Islet of Langerhans (tissue), 1 donor: Measurements from ENCODE around the gene ITGB3.
"Not testable (repeated sequence)": the region's sequence is repeated elsewhere in the genome, so short reads cannot be mapped to it uniquely, and the experiment has no call there.

Source experiments
- FAIRE-seq: peaks from one replicate; lab custom pipeline; 2011; peaks lifted over from hg19 to GRCh38; lab: Jason Lieb, UNC

ITGB3 gene

DNA sequence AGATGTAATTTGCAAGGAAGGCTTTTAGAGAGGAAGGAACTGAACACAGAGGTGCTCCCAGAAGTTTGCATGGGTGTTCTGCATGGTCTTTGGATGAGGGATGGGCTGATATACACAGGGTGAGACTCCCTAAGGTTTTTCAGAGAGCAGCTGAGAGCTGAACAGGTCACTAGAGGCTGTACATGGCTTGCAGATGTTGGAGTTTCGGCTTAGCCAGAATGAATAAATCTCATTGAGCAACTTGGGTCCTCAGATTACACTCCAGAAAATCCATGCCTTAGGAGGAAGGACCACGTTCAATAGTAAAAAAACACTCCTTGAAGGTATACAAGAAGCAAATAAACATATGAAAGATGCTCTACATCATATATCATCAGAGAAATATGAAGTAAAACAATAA, 7.5 kb upstream of the ITGB3 start:
- no peak for FAIRE-seq

DNA sequence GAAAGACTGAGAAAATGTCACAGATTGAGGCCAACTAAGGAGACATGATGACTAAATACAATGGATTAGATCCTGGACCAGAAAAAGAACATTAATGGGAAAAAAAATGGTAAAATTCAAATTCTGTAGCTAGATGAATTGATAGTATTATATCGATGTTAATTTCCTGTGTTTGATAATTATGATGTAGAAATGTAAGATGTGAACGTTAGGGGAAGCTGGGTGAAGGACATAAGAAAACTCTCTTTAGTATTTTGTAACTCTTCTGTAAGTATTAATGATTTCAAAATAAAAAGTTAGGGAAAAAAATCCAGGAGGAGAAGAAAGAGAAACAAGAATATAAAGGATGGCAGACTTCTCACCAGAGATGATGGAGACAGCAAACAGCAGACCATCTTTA, 2.8 kb upstream of the ITGB3 start:
- FAIRE-seq: no peak

DNA sequence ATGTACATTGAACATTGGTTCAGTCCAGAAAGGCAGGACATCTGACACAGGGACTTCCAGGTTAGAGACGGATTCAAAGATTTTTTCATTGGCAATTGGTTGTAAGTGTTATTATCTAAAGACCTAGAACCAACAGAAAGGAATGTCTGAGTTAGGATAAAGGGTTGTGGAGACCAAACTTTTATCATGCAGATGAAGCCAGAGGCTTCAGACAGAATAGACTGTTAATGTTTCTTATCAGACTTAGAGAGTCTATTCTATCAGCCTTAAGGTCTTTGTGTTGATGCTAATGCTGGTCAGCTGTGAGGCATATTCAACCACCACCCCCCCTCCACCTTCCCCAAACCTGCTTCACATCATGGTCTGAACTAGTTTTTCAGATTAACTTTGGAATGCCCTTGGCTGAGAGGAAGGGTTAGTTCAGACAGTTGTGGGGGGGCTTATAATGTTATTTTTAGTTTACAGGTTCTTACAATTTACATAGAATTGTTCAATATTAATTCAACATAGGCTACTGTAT, 2.1 kb upstream of the ITGB3 start:
- FAIRE-seq: no peak

DNA sequence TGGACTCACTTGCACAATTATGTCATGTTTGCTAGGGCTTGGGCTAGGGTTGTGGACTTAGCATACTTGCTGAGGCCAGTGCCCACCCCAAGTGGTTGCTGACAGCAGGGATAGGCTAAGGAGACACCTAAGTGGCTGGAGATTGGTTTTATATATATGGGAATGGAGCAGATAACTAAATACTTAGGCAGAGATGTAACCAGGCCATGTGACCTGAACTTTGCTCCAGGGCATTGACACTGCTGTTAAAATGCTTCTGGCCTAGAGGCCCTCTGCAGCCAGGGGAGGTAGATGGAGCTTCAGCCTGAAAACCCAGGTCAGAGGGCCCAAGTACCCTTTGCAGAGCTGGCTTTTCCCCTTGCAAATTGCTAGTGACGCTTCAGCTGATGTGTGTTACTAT, 1.4 kb upstream of the ITGB3 start:
- no peak for FAIRE-seq

DNA sequence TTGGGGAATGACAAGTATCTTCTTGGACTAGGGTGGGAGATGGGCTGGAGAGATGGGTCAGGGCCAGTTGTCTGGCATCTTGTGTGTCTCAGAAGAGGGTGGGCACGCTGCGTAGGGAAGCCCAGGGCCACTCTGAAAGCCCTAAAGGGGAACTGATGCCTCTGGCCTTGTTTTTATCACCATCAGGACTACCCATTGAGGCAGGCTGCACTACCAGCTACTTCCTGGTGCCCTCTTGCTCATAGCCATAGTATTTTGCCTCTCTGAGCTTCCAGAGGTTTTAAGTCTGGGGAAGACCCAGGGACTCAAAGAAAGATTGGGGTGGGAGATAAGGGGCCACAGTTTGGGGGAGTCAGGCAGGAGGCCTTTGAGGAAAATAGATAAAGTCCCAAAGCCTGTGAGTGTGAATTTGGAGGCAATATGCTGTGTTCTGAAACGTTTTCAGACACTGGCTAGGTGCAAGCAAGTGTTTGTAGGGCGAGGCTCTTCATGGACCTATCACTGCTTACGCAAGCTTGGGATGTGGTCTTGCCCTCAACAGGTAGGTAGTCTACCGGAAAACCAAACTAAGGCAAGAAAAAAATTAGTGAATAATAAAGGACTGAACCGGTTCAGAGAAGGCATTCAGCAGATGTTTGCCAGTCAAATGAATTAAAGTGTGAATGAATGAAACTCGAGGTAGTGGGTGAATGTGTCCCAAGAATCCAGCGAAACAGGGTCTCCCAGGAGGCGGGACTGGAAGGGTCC, 688 bp upstream of the ITGB3 start:
- FAIRE-seq: no peak

DNA sequence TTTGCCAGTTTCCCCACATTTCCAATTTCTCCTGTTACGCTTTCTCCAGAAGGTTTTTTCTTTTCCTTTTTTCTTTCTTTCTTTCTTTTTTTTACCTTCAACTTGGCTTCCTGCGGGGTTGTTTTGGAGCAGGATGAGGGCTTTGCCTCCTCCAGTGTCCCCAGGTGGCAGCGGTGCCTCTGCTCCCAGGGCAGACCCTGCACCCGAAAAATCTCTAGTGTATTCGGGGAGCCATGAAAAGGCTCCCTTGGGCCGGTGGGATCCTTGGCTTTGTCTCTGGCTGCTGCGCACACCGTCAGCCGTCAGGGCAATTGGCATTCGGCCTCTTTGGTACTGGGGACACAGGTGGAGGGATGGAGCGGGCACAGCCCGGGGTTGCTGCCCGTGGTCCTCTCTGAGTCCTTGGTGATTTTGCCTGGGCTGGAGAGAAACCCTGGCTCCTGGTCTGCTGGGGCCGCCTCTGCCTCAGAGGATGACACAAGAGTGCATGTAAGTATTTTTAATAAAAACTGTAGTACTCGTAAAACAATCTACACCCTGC, 846 bp downstream of the ITGB3 start:
- FAIRE-seq: no peak

DNA sequence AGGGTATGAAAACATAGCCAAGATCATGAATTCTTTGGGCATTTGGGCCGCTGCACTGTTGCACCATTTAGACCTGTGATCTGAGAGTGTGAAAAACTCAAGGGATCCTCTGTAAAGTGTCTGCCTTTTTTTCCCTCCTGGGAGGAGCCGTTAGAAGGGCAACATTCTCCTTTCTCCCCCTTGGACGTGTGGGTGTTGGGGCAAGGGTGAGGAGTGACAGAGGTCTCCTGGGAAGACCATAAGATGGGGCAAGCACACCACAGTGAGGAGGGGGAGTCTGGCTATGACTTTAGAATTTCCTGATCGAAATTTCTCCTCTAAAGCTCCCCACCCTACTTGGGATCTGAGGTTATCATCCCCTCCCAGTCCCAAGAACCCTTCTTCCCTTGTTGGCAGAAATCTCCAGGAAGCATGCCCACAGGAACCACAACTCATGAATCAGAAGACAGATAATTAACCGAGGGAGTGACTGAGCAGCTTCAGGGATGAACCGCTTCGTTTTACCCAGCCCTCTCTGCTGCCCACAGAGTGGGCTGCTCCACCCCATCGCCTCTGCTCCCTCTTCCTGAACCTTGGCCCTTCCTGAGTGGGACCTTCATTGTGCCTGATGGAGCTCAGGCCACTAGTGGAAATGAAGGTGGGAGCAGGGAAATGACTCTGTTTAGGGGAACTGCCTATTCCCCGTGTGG, 4.2 kb downstream of the ITGB3 start:
- FAIRE-seq: no peak

DNA sequence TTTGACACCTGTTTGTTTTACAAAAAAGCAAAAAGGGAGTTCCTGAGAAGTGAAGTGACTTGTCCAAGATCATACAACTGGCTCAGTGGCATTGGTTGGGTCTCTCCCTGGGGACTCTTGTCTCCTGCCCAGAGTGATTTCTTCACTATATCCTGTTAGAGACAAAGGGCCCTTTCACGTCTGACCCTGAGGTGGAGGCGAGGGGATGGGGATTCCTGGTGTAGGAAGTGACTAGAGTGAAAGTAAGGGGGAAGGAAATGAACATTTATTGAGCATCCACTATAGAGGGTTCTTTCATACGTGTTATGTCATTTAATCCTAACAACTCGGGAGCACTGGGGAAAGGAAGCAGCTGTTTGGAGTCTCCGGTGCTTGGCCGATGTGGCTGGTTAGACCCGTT, 9.0 kb downstream of the ITGB3 start:
- FAIRE-seq: no peak

DNA sequence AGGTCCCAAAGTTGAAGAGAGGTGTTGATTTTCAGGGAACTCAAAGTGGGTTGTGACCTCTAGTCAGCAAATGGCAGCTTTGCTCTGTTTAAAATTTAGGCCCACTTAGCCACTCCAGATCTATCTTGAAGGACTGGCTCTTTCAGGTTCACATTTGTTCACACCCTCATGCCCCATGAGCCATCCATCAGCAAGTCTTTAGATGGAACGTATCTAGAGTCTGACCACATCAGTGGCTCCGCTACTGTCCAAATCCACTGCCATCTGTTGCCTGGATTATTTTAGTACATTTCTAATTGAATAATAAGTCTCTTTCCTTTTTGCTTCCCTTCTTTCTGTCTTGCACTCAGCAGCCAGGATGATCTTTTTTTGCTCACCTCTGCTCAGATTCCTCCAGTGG, 10.5 kb downstream of the ITGB3 start:
- no peak for FAIRE-seq

DNA sequence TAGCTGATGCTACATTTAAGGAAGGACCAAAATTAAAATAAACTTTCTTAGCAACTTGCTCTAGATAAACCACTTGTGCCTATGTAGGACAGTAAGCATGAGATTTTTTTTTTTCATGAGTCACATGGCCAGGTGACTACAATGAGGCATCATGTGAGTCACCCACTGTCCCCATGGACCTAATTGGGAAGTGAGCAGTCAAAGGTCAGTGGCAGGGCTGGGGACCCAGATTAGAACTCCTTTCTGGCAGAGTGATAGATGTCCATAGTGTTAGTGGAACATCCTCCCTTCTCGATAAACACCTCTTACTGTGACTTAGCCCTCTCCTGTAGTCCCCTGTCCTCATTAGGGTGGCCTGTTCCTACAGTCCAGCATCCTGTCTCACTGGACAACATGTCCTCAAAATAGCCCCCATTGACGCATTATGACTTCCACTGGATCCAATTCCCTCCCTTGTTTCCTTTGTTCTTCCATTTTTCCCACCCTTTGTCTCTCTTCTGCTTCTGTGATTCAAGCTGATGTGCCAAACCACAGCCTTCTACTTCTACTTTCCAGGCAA, 12.4 kb downstream of the ITGB3 start:
- FAIRE-seq: no peak

DNA sequence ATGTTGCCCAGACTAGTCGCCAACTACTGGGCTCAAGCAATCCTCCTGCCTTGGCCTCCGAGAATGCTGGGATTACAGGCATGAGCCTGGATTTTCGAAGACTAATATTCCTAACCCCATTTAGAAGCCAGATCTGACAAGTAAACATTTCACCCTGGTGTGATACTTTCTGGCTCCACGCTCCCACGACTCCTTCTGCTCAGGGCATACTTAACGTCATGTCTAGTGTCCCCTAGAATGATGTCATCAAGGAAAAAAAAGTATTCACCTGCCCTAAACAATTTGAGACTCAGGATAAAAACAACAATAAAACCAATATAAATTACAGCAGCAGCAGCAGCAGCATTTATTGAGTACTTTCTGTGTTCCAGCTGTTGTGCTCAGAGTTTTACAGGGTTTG, 13.2 kb downstream of the ITGB3 start:
- FAIRE-seq: no peak

DNA sequence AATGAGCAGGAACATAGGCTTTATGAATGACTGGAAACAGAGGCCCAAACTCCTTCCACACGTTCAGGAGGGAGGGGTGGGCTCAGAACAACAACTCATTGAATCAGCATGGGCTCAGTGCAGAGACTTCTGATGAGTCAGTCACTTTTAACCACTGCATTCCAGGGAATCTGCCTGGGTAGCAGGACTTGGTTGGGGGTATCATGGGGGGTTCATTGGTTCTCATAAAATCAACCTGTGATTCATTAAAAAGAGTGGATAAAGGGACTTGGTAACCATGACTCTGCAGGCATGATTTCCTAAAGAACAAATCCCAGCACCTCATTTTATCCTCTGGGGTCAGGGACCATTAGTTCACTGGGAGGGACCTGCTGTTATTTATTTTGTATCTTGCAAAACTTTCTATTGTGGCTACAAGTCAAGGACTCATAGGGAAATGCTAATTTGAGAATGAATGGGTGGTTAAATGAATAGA, 13.8 kb downstream of the ITGB3 start:
- no peak for FAIRE-seq

DNA sequence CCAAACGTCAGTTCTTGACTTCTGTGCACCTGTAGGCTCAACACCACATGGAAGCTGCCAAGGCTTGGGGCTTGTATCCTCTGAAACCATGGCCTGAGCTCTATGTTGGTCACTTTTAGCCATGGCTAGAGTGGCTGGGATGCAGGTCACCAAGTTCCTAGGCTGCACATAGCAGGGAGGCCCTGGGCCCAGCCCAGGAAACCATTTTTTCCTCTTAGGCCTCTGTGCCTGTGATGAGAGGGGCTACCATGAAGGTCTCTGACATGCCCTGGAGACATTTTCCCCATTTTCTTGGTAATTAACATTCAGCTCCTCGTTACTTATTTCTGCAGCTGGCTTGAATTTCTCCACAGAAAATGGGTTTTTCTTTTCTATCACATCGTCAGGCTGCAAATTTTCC, 15.3 kb downstream of the ITGB3 start:
- FAIRE-seq: not testable (repeated sequence)

DNA sequence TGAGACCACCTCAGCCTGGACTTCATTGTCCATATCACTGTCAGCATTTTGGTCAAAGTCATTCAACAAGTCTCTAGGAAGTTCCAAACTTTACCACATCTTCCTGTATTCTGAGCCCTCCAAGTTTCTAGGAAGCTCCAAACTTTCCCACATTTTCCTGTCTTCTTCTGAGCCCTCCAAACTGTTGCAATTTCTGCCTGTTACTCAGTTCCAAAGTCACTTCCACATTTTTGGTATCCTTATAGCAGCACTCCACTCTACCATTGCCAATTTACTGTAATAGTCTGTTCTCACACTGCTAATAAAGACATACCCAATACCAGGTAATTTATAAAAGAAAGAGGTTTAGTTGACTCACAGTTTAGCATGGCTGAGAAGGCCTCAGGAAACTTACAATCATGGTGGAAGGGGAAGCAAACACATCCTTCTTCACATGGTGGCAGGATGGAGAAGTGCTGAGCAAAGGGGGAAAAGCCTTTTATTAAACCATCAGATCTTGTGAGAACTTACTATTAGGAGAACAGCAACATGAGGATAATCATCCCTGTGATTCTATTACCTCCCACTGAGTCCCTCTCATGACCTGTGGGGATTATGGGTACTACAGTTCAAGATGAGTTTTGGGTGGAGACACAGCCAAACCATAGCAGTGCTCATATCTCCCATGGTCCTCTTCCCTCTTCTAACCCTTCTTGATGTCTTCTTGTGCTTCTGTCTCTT, 16.1 kb downstream of the ITGB3 start:
- not testable (repeated sequence) for FAIRE-seq

DNA sequence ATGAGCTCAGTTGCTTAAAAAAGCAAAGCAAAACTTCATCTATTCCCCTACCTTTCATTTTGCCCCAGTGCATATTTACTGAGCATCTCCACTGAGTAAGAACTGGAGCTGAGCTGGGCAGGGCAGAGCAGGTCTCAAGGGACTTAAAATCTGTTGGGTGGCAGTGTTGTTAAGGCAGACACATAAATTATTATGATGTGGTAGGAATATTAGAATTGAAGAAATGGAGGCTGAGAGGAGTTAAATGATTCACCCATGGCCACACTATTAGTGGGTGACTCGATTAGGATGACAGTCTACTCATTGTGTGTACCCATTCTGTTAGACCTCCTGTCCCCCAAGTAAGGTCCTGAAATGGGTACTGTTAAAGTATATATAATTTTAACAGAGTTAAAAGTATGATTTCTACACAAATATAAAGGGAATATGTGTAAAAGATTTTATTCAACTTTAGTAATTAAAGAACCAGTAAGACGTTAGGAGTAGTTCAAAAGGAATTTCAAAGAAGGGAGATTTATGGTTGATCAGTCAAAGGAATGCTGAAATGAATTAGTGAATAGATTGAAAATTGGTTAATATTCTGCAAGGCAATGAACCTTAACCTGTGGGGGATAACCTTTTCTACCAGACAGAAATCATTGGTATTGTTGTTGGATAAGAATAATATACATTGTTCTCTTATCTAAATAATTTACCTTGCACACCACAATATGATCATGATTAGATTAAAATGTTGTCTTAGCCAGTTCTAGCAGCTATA, 17.5 kb downstream of the ITGB3 start:
- FAIRE-seq: no peak

DNA sequence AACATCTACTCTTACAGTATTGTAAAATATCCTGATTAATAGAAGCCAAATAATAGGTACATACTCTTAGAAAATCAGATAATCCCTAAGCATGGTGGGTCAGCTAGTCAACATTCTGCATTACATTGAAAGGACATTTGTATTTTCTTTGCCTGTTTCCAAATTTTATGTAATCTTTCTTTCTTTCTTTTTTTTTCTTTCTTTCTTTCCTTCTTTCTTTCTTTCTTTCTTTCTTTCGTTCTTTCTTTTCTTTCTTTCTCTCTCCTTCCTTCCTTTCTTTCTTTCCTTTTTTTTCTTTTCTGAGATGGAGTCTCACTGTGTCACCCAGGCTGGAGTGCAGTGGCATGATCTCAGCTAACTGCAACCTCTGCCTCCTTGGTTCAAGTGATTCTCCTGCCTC, 18.9 kb downstream of the ITGB3 start:
- no peak for FAIRE-seq

DNA sequence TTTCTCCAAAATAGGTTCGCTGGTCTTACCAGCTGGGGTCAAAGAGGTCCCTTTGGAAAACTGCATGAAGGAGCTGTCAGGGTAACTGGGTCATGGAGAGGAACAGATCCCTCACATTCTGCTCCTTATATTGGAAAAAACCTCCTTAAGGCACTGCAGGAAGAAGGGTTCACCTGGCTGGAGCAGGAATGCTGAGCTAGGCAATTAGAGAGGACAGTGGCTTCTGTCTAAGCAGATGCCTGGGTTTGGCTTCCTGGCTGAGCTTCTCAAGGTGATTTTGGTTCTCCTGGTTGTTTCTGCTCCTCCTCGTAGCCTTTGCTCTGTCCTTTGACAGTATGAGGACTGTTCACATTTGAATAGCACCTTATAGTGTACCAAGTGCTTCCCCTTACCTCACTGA, 19.6 kb downstream of the ITGB3 start:
- no peak for FAIRE-seq

DNA sequence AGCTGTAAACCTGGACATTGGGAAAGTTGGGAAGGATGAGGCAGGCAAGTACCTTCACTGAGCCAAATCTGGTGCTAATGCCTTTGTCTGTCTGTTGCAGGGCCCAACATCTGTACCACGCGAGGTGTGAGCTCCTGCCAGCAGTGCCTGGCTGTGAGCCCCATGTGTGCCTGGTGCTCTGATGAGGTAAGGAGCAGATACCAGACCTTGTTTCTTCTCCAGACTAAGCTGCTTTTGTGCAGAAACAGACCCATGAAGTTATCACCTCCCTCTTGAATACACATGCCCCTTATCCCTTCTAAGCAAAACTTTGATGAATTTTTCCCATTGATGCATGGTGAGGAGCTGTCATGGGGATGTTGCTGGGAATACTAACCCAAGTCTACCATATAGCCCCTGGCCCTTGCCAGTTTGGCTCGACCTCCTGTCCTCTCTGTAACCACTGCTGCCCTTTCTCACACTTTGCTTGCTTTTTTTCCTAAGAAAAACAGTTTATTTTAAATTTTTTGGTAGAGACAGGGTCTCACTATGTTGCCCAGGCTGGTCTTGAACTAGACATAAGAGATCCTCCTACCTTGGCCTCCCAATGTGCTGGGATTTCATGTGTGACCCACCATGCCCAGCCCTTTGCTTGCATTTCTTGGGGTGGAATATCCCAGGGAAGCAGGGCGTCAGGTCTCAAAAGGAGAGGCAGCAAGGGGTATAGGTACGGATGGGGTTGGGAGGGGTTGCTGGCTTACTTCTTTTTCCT, 20.9 kb downstream of the ITGB3 start:
- FAIRE-seq: no peak

DNA sequence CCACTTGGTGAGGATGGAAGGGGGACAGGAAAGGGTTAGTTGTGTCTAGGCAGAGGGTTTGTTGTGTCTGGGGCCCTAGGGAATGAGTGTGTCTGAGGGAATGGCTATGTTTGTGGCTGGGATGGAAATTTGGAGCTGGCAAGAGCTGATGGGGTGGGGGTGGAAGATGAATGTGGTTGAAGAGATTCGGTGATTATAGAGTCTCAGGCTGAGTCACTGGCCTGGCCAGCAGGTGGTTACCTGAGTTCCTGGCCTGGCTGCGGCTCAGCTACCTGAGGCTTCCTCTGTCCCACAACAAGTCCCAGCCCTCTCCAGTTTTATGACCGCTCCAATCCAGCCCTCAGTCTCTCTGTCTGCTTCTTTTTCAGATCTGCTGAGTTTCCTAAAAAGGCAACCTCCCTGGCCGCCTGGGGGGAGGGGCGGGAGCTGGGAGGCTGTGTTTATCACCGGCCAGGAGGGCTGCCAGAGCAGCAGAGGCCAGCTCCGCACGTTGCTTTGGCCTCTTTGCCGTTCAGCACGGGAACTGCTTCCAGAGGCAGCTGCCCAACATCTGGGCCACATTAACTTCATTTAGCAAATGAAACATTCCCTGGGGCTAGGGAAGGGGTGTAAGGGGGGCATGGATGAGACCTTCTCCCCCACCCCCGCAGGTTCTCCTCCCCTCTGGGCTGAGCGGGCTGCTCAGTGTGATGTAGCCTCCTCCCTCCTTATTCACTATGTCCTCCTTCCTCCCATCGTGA, 21.8 kb downstream of the ITGB3 start:
- no peak for FAIRE-seq

DNA sequence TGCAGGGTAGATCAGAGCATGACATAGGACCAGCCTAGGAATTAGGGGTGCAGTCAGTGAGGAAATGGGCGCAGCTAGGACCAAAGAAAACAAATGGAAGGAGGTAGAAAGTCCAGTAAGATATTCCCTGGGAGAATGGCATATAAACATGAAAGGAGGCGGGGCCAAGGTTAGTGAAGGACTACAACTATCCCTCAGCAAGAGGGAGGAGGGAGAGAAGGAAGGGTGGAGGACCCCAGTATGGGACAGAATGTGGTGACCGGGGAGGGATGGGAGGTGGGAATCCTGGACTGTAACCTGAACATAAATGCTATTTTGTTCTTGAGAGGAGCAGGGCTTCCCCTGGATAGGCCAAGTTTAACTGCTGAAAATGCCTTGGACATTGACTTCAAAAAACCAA, 22.8 kb downstream of the ITGB3 start:
- FAIRE-seq: no peak
